ENCODE data around the gene C1orf56.

C1orf56 gene, protein sequence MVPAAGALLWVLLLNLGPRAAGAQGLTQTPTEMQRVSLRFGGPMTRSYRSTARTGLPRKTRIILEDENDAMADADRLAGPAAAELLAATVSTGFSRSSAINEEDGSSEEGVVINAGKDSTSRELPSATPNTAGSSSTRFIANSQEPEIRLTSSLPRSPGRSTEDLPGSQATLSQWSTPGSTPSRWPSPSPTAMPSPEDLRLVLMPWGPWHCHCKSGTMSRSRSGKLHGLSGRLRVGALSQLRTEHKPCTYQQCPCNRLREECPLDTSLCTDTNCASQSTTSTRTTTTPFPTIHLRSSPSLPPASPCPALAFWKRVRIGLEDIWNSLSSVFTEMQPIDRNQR

DNA sequence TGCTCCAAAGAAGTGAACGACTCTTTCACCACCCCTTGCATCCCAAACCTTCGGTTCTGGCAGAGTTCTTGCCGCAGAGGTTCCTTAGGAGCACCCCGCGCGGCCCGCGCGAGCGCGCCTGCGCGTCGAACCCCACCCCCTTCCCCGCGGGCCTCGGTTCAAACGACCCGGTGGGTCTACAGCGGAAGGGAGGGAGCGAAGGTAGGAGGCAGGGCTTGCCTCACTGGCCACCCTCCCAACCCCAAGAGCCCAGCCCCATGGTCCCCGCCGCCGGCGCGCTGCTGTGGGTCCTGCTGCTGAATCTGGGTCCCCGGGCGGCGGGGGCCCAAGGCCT, at the start of gene C1orf56:
TSS of gene C1orf56 (plus strand) at position 161 of the 334 bp plus-strand sequence. CDS start at position 258, 97 bp downstream.
- peak; percentile 74 to 75 for ATAC-seq

DNA sequence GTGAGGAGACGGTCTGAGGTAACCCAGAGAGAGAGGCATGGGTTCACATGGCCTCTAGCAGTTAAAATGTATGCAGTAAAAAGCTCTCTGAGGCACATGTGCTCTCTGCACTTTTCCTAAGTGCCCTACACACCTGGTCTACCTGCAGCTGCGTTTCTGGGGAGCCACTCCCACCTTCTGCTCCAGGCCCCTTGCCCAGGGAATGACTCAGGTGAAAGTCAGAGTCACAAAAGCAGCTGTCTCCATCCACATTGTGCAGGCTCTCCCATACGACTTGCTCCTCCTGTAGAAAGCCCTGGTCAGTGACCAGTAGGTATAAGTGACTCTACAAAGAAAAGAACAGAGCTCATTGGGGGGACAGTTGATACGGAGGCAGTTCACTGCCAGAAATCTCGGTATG, 49.6 kb upstream of the C1orf56 start:
- no peak for ATAC-seq

DNA sequence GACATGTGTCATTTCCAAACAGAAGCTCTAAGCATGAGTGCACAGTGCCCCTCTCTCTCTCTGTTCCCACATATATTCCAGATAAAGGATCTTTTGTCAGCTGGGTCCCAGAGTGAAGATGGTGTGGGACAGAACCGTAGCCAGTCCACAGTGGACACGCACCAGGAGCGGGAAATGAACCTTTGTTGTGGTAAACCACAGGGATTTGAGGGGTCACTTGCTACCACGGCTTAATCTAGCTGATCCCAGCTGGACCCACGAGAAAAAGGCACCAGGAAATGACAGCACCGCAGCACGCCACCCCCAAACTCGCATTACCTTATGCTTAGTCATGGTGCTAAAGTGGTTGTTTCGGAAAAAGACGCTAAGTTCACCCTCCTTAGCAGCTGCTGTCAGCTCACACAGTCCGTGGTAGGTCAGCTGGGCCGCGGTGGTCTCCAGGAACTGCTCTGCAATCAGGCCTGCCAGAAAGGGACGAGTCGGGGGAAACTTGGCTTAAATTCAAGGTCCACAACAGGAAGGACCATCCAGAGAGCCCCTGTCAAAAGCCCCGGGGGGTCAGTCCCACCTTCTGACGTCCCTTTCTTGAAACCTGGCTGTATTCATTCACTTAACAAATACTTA, 48.4 kb upstream of the C1orf56 start:
- ATAC-seq = peak; percentile 51 to 68

DNA sequence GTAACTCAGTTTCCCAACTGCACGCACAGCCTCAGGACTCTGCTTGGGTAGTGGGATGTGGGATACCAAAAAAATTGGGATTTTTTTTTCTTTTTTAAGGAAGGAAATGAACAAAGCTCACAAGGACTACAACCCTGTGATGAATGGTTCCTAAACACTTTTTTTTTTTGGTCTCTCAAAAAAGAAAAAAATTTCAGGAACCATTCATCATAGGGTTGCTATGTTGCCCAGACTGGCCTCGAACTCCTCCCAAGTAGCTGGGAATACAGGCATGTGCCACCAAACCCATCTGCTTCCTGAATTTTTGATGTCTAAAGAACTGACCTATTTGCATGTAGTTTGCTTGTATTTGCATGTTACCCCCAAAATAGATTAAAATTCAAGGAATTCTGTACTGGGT, 47.6 kb upstream of the C1orf56 start:
- no peak for ATAC-seq

DNA sequence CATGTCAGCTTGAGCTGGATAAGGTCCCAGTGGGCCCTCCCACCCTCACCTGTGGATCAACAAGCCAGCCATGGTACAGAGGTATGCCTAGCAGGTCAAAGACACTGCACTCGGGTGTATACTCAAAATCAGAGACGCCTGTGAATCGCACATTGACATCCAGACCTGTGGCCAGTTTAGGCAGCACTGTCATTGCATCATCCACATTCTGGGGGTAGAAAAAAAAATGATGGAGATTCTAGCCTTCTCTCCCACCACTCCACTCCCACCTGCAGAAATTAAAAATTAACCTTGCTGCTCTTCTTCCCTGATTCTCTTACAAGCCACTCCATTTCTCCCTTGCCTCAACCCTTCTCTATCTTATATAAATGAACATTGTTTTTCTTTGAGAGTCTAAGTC, 47.1 kb upstream of the C1orf56 start:
- no peak for ATAC-seq

DNA sequence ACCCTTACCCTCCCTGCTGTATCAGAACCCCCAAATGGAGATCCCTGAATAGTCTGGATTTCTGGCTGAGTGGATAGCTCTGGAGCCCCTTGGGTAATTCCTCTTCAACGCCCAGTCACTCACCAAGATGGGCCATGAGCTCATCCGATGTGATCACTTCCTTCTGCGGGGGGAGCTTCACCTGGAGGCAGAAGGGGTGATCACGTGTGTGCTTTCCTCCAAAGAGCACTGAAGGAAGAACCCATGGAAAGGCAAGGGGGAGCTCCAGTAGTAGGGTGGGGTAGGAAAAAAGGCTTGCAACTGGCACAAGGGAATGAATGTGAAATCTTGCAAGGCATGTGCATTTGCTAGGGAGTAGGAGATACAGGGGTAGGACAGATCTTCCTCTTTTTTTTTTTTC, 45.9 kb upstream of the C1orf56 start:
- ATAC-seq = no peak

DNA sequence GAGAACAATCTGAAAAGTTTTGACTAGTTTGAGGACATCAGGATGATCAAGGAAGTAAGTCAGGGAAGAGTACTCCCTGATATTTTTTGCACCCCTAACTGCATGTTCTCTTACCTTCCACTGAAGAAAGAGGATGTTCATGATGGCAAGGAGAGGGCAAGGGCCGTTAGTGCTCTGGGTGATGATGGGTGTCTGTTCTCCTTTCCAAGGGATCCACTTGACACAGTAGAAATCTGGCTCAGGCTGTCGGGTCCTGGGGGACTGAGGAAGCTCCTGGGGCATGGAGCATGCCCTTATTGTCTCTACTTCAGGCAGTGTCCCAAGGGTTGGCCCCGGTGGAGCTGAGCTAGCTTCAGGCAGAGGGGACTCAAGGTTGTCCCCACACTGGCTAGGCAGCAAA, 45.5 kb upstream of the C1orf56 start:
- ATAC-seq = no peak

DNA sequence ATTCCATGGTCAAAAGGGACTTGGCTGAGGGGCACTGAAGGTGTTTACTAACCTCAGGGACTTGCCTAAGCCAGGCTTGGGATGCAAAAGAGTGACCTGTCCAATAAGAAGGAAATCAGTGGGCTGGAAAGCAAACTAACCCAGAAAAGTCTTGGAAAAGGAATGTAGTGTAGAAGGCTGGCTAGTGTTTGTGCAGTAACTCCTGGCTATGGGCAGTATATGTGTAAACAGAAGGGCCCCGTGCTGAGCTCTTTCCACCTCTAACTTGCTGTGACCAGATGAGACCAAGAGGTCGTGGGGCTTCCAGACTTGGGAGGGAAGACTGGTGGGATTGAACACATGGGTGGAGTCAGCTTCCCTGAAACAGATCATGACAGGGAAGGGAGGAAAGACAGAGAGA, 44.9 kb upstream of the C1orf56 start:
- ATAC-seq = no peak

DNA sequence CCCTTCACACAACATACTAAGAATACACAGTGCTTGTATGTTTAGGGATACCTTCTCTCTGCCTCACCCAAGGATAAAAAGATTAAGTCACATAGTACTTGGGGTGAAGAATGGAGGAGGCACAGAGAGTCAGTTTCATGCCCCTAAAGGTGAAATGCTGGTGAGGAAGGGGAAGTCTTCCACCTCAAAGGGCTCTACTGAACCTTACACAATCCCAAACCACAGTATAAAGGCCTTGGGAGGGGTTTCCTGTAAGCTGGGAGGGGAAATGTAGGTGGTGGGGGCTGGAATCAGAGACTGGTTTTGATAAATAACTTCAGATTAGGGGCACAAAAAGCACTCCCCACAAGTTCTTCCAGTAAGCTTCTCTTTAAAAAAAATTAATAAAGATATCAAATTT, 44.4 kb upstream of the C1orf56 start:
- ATAC-seq = no peak

DNA sequence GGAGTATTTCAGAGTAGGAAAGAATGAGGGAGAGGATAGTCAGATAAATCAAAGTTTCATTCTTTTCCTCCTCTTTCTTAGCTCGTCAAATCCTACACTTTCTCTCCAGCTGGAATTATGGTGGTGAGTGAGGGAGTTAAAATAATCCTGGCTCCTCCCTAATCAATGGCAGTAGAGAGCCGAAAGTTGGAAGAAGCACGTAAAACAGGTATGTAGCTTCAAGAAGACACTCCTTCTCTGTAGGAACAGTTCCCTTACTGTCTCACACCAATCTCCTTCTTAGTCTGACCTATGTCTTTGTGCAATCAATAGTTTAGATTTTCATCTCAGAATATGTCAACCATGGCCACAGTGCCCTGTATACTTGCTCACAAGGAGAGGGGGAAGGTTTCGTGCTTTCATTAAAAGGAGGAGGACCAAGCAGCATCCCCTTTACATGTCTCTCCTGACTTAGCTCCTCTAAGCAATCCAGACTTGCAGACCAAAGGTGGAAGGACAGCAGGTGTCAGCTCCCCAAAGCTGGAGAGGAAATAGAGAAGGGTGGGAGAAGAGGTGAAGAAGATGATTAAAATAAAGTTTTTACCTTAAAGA, 41.7 kb upstream of the C1orf56 start:
- ATAC-seq = no peak

DNA sequence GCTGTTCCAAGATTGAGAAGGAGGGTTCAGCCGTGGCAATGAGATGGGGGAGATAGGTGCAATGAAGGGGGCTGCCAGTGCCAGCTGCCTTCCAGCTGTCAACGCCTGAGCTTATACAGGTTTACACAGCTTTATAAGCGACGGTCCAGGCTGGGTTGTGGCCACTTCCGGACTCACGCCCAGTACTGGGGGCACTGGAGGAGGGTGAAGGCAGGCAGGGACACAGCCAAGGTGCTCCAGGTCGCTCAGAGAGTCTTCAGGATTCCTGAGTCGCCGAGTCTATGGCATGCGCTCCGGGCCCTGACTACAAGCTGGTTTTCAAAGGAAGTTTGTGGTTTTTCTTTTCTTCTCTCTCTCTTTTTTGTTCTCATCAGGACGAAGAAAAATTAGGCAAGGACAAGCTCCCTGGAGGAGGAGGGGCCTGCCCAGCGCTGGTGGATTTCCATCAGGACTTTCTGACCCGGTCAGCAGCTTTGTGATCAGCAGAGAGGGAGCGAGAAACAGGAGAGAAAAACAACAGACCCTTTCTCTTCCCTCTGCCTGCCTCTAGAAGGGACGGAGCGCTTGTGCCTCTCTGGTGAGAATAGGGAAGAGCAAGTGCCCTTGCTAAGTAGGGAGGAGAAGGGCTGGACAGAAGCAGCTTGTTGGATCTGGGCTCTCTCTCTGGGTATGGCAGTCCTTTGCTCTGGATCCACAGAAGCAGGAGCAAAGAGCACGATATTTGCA, 41.1 kb upstream of the C1orf56 start, which contains the start of gene MINDY1:
TSS of gene MINDY1 (minus strand) at position 576 of the 726 bp plus-strand sequence. CDS start 4,285 bp downstream, outside the sequence.
- peak; percentile 18 to 22 for ATAC-seq

DNA sequence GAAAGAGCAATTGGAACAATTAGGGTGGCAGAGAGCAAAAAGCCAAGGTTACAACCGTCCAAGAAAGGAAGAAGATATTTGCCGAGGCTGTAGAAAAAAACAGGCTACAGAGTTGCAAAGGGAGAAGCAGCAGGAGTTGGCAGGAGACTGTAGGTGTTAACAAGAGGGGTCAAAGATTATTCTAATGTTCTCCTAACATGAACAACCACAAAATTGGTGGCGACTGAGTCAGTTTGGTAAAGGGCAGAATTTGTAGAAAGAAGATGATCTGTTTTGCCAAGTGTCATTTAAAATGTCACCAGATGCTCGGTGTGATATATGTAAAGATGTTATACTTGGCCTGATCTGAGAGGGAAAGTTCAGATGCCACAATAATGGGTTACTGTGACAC, 39.7 kb upstream of the C1orf56 start:
- no peak for ATAC-seq

DNA sequence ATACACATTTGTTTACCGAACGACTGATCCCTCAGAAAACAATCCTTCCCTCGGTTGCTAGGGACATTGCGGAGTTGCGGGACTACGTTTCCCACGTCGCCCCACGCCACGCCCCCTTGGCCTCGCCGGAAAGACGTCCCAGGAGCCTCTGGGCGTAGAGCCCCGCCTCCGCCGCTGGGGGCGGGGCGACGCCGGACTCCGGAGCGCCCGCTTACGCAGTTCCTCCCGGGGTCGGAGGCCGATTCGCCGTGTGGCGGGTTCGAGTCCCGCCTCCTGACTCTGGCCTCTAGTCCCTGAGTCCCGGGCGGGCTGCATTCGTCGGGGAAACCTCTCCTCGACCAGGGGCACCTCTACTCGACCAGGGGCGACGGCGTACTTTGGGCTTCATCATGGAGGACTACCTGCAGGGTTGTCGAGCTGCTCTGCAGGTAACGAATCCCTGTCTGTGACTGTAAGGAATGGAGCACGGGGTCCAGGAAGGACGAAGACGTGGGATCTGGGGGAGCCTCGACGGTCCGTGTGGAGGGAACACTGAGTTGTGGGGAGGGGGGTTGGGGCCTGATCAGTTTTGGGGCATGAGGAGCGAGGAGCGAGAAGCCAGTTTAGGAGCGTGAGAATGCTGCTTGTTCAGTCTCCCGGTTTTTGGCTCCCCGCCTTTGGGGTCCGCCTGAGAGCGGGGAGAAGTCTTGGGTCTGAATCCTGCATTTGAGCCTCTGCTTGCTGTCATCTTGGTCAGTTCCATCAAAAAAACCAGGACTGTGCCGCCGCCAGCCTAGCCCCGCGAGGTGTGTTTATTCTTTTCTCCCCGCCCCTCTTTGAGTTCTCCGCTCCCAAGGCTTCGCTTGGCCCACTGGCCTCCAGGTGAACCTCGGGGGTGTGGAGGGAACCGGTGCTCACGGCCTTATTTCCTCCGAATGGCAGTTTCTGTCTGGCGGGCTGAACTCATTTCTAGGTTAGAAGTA, 39.0 kb upstream of the C1orf56 start, which contains the start of gene PRUNE1:
TSS of gene PRUNE1 (plus strand) at position 206 of the 962 bp plus-strand sequence. CDS start at position 390, 184 bp downstream.
- ATAC-seq = peak; percentile 86 to 89

DNA sequence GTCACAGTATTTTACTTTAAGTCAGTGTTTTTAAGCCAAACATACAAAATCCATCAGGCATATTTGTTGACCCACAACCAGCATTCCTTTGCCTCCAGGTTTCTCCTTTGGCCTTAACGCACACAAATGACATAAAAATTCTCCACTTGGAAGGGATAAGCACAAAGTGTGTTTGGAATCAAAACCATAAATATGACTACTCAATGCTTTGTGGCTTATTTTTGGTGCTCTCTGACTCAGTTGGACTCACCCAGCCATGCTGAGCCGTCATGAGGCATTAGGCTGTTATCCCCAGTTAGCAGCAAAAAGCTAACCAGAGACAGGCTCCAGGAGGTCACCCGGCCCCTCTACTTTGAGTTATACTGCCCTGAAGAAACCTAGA, 38.4 kb upstream of the C1orf56 start:
- ATAC-seq = peak in 1 of 2 donors; percentile 15

DNA sequence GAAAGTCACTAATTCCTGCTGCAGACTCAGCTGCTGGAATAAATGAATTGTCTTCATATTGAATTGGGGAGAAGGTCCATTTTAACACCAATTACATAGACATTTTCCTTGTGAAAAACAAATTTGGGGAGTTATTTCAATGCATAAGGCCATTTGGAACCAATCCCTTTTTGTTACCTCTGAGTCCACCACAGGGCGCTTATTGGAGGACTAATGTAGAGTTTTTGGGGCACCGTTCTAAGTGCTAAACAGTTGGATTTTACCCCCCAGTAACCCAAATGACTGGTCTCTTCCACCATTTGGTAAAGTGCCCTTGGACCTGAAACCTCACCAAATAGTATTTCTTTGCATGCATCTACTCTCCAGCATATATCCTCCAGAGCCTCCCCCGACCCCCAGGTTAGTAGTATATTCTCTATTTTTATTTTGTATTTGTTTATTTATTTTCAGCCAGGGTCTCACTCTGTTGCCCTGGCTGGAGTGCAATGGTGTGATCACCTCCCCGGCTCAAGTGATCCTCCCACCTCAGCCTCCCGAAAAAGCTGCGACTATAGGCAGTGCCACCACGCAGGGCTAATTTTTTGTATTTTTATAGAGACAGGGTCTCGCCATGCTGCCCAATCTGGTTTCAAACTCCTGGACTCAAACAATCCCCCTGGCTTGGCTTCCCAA, 37.7 kb upstream of the C1orf56 start:
- no peak for ATAC-seq

DNA sequence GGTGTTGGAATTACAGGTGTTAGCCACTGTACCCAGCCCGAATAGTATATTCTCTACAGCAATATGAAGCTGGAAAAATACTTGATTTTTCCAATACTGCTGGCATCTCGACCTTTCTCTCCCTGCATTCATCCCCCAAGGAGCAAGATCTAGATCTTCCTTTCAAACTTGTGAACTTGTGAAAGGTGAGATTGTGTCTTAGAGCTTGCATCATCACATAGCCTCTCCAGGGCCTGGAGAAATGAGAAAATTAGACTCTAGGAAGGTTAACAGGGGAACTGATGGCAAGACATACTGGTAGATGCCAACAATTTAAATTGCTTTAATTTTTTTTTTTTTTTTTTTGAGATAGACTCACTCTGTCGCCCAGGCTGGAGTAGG, 37.2 kb upstream of the C1orf56 start:
- no peak for ATAC-seq

DNA sequence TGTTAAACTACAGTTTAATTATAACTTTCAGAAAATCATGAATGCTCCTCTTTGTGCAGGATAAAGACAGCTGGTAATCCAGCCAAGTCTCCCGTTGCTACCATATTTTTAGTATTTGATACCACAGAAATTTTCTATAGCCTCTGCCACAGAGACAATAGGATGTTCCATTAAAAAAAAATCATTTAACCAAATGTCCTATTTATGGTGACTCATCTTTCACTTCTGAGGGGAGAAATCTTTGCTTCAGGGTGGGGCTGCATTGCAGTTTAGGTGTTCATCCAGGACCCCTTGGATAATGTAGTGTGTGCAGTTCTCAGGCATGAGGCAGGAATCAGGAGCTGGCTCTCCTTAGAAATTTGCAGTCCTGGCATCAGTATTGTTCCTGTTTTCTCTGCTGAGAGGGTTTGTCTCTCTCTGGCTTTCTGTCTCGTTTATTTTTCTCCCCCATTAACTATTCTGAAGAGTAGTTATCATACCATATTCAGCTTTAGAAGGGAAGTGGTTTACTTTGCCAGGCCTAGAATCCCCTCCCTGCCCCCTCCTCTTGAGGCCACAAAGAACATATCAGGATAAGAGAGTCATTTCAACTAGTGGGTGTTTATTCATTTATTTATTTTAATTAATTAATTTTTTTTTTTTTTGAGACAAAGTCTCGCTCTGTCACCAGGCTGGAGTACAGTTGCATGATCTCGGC, 36.2 kb upstream of the C1orf56 start:
- no peak for ATAC-seq

DNA sequence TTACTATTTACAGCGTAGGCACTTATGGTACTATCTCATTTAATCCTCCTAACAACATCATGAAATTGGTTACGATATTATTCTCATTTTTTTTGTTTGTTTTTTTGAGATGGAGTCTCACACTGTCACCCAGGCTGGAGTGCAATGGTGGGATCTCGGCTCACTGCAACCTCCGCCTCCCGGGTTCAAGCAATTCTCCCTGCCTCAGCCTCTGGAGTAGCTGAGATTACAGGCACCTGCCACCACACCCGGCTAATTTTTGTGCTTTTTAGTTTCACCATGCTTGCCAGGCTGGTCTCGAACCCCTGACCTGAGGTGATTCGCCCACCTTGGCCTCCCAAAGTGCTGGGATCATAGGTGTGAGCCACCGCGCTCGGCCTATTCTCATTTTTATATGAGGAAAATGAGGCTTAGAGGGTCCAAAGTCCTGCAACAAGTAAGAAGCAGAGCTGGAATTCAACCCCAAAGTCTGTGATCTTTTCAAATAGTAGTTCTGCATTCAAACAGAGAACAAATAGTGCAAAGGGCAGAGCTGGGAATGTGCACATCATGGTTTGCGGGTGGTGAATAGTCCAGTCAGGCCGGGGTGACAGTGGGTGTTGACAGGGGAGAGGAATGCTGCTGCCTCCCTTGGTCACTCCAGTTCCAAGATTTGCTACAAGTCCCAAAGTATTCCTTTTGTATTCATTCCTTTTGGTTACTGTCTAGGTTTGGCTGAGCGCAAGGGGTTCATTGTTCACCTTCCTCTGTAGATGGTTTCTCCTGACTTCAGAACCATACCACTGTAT, 34.7 kb upstream of the C1orf56 start:
- ATAC-seq = no peak

DNA sequence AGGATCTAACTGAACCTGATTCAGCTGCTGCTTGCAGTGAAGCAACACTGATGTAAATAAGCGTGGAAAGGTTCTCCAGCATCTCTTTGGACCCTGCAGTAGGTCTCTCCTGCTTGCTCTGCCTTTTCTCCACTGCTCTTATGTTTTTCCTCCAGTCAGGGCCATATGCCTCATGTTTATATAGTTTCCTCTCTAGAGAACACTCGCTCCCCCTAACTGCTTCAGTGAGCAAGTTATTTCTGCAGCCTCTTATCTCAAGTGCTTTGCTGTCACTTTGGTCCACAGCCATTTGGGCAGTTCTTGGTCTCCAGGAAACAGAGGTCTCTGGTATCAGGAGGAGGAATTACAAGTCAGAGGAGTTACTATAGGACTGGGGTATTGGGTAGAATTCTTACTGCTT, 34.0 kb upstream of the C1orf56 start:
- no peak for ATAC-seq

DNA sequence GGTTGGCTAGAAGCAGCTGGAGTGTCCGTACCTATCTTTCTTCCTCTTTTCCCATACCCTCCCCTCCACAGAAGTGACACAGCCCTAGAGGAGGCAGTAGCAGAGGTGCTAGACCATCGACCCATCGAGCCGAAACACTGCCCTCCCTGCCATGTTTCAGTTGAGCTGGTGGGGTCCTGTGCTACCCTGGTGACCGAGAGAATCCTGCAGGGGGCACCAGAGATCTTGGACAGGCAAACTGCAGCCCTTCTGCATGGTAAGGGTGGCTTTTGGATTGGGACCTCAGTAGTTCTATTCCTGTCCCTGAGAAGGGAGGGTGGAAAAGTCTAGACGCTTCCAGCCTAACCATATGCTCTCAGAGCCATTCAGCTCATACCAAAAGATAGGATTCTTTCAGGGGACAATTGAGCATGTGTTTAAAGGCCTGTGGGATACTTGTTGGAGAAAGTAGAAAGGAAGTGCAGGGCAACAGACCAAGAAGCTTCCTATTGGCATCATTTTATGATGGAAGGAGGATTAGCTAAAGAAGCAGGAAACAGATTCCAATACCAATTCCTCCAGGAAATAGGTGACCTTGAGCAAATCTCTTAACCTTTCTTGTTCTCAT, 22.9 kb upstream of the C1orf56 start:
- peak; percentile 95 to 98 for ATAC-seq

Data from activated CD4-positive, CD25-positive, alpha-beta regulatory T cell treated with anti-CD3 and anti-CD28 coated beads, Interleukin-2, amount 50 U/mL, for 24 hours (primary cell).